Cardiac fibroblast (primary cell): ENCODE measurements around the gene NR4A1.

ENCODE experiments used
- DNase-seq, 2 donors: peaks; one replicate each; pipeline versions ENCODE4 v3.0.0 to v3.0.0-alpha.2; 2010; ENCODE audit warnings: low read depth in 2 of 2
- H3K4me3 ChIP-seq, 2 donors: replicated peaks in 1 of 2; 1 replicate in 1 of 2; 2 replicates in 1 of 2; pipeline ENCODE4 v1.5.1; 2011; ENCODE audit warnings: low read depth in 2 of 2, low read length in 2 of 2, mild to moderate bottlenecking in 2 of 2, moderate library complexity in 1 of 2
- TF ChIP-seq, protein P1 (sequence below): IDR thresholded peaks from one replicate; pipeline ENCODE4 v1.5.1; 2011; ENCODE audit warnings: low read depth, mild to moderate bottlenecking, low read length, inconsistent platforms

The NR4A1 gene

DNA sequence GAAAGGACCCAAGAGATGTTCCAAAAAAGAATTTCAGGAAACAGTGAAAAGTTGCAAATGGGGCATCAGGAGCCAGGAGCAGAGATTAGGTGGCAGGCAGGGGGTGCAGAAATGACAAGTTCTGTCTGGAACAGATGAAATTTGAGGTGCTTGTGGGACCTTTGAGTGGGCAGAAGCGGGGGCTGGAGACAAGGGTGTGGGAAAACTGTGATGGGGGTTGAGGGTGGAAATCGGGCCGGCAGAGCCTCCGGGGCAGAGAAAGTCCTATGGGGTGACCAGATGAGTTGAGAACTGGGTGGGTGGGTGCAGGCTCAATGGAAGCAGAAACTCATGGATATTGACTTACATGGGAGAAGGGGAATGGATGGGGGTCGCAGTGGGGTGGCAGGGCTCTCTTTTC lies 1.6 kb upstream of the NR4A1 start:
- TF ChIP-seq, protein P1, sequence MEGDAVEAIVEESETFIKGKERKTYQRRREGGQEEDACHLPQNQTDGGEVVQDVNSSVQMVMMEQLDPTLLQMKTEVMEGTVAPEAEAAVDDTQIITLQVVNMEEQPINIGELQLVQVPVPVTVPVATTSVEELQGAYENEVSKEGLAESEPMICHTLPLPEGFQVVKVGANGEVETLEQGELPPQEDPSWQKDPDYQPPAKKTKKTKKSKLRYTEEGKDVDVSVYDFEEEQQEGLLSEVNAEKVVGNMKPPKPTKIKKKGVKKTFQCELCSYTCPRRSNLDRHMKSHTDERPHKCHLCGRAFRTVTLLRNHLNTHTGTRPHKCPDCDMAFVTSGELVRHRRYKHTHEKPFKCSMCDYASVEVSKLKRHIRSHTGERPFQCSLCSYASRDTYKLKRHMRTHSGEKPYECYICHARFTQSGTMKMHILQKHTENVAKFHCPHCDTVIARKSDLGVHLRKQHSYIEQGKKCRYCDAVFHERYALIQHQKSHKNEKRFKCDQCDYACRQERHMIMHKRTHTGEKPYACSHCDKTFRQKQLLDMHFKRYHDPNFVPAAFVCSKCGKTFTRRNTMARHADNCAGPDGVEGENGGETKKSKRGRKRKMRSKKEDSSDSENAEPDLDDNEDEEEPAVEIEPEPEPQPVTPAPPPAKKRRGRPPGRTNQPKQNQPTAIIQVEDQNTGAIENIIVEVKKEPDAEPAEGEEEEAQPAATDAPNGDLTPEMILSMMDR: no peak
- DNase-seq: no peak
- no peak overlapping the region for H3K4me3 ChIP-seq

DNA sequence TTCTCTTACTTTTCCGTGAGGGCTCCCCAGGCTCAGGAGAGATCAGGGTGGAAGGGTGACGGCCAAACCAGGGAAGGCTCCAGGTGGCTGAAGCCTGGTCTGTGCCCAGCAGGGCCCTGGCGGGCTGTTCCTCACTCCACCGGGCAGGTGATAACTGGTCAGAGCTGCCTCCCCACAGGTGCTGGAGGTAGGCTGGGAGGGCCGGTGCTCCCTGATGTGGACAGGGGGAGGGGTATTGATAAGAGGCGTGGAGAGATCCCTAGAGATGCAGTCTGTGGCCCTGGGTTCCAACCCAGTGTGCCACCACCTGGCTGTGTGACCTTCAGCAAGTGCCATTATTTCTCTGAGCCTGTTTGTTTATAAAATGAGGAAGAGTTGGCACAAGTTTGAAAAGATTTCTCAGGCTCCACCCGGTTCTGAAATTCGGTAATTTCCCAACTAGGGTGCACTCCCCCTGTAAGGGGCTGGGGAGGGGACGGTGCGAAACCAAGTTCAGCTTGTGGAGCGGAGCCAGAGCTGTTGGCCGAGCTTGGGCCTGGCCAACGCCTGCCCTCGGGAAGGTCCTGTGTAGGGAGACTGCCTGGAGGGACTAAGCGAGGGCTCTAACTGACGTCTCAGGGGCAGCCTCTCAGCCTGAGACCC lies 1.0 kb upstream of the NR4A1 start:
- DNase-seq: peak; percentile 48 to 79
- H3K4me3 ChIP-seq: peak overlapping the region; percentile 56 to 58
- TF ChIP-seq, protein P1: no peak

DNA sequence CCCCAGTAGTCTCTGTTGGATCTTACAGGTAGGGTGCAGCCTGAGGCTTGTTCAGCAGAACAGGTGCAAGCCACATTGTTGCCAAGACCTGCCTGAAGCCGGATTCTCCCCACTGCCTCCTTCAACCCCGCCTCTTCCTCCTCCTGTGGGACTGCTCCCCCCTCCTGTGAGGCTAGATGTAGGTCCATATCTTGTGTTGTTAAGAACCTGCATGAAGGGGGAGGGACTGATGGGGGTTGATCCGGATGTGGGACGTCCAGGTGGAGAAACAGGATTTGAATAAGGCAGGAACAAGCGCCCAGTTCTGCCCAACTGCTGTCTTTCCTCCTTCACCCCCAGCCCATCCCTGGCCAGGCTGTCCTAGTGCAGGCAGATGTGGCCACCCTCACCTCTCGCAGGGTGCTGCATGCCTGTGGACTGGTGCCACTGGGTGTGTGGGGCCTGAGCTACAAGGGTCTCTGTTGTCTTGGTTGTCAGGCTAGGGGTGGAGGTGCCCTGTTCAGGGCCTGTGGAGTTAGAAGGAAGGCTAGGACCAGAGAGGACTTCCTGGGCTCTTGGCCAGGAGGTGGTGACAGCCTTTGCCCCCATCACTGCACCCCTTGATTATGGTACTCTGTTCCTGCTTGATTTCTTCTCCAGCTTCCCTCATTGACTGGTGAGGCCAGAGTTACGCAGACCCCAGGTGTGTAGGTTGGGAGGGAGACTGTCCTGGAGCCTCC lies 1.4 kb downstream of the NR4A1 start:
- H3K4me3 ChIP-seq: peak overlapping the region; percentile 63
- TF ChIP-seq, protein P1: no peak
- peak in 1 of 2 donors; percentile 74 for DNase-seq

DNA sequence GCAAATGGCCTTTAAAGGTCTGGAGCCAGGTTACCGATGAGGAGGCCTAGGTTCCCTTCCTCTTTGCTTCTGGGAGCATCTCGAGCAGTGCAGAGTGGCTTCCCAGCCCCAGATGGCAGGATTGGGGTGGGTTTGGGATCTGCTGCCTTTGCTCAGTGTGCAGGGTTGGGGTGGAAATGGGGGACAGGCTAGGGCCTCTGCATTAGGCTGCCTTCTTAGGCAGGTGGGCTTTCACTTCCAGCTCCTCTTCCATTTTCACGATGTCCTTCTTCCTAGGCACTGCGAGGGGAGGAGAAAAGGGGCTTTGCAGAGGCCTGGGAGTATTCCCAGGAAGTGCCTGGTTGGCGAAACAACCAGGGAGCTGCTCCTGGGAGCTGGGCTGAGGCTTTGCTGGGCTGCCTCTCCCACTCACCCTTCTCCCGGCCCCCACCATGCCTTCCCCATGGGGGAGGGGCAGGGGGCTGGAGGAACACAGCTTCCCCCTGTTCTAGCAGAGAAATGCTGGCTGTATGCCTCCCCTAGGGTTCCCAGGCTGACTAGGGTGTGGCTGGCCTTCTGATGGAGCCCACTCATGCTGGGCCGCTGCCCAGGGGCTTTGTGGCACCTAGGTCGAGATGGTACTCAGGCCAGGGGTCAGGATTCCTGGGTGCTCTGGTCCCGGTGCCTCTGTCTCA lies 2.4 kb downstream of the NR4A1 start:
- H3K4me3 ChIP-seq: no peak overlapping the region
- peak in 1 of 2 donors; percentile 79 for DNase-seq
- TF ChIP-seq, protein P1: no peak

DNA sequence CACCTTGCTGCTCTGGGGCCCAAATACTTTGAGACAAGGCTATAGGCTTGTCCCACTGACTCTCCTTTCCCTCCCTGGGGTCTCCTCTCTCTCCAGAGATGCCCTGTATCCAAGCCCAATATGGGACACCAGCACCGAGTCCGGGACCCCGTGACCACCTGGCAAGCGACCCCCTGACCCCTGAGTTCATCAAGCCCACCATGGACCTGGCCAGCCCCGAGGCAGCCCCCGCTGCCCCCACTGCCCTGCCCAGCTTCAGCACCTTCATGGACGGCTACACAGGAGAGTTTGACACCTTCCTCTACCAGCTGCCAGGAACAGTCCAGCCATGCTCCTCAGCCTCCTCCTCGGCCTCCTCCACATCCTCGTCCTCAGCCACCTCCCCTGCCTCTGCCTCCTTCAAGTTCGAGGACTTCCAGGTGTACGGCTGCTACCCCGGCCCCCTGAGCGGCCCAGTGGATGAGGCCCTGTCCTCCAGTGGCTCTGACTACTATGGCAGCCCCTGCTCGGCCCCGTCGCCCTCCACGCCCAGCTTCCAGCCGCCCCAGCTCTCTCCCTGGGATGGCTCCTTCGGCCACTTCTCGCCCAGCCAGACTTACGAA lies 3.1 kb downstream of the NR4A1 start:
- H3K4me3 ChIP-seq: no peak overlapping the region
- TF ChIP-seq, protein P1: no peak
- peak in 1 of 2 donors; percentile 77 for DNase-seq

DNA sequence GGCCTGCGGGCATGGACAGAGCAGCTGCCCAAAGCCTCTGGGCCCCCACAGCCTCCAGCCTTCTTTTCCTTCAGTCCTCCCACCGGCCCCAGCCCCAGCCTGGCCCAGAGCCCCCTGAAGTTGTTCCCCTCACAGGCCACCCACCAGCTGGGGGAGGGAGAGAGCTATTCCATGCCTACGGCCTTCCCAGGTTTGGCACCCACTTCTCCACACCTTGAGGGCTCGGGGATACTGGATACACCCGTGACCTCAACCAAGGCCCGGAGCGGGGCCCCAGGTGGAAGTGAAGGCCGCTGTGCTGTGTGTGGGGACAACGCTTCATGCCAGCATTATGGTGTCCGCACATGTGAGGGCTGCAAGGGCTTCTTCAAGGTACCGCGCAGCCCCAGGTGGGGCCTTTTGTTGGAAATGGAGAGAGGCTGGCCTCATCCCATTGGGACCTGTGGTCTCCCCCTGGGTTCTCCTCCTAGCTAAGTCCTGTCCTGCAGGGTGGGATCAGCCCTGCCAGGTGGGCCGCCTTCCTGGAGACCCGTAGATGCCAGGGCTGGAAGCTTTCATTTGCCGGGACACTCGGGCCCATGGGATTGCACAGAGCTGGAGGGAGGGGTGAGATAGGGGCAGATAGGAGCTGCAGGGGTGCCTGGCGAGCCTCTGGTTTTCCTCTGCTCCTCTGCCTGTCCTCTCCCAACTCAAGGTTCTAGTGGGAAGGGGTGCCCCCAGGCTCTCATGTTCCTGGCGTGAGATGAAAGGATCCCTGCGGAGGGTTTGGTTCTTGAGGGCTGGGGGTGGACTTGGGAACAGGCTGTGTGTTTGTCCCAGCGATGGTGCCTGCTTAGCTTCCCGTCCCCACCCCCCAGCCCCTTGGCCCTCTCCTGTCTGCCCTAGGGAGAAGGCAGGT lies 3.8 kb downstream of the NR4A1 start:
- DNase-seq: peak in 1 of 2 donors; percentile 72
- TF ChIP-seq, protein P1: no peak
- no peak overlapping the region for H3K4me3 ChIP-seq
